Astrocyte (in vitro differentiated cells and primary cell): ENCODE data around the gene RASL10B.

ENCODE experiments used
- CTCF ChIP-seq: IDR thresholded peaks from 2 replicates; pipeline ENCODE4 v1.5.1; 2011; ENCODE audit warnings: low read depth, mild to moderate bottlenecking, inconsistent platforms, low read length, moderate library complexity; ENCODE audit not compliant: insufficient read depth
- EZH2 ChIP-seq: IDR thresholded peaks from 2 replicates; pipeline ENCODE4 v1.6.1; 2012; ENCODE audit warnings: mild to moderate bottlenecking, low read length, inconsistent platforms; ENCODE audit not compliant: insufficient read depth

- TF ChIP-seq CTCF, result no peak
- no peak for TF ChIP-seq EZH2
These were observed 35.8 kb upstream of the RASL10B start for GRCh38 chr17:35695613-35696012.
